GM12891 (cell line): Measurements from ENCODE around the gene GKN1.

Experiments used
- PAX5 ChIP-seq: IDR thresholded peaks from 2 replicates; pipeline ENCODE4 v1.6.1; 2011; ENCODE audit warnings: low read length, moderate library complexity, mild to moderate bottlenecking; ENCODE audit not compliant: insufficient read depth, severe bottlenecking
- POLR2A ChIP-seq: IDR thresholded peaks from 2 replicates; pipeline ENCODE4 v1.6.1; 2011; ENCODE audit warnings: low read depth, low read length, control low read depth
- POLR2AphosphoS5 ChIP-seq: IDR thresholded peaks from 2 replicates; pipeline ENCODE4 v1.6.1; 2011; ENCODE audit warnings: low read depth, low read length, control low read depth
- POU2F2 ChIP-seq: IDR thresholded peaks from 2 replicates; pipeline ENCODE4 v1.6.1; 2011; ENCODE audit warnings: low read depth, mild to moderate bottlenecking, control low read depth, low read length, moderate library complexity
- SPI1 ChIP-seq: IDR thresholded peaks from 2 replicates; pipeline ENCODE4 v1.6.1; 2011; ENCODE audit warnings: low read depth, low read length, control low read depth
- TAF1 ChIP-seq: IDR thresholded peaks from 2 replicates; pipeline ENCODE4 v1.6.1; 2011; ENCODE audit warnings: low read depth, low read length, control low read depth

DNA sequence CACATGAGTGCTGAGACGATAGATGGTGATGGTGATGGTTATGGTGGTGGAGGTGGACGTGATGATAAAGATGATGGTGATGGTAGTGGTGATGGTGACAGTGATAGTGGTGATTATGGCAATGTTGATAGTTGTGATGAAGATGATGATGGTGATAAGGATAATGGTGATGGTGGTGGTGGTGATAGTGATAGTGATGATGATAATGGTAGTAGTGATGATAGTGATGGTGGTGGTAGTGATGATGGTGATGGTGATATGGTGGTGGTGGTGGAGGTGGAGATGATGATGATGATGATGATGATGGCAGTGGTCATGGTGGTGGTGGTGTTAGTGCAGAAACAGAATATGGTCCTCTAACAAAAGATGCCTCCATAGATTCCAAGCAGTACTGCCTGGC, 48.8 kb downstream of the GKN1 start:
- TF ChIP-seq POLR2AphosphoS5 (no peak), POLR2A (no peak), POU2F2 (no peak), SPI1 (no peak), TAF1 (no peak), PAX5 (no peak)
